Measurements from ENCODE around the gene NEU4. TPM values are rescaled to one million over a fixed set of nuclear protein-coding genes. Genes with fewer than 3 reads are reported as not detected.

Gene NEU4
- total RNA-seq, 4 donors from 2014 or later = 0.78 to 5.7 (median 1.1) TPM; not detected in 1

DNA sequence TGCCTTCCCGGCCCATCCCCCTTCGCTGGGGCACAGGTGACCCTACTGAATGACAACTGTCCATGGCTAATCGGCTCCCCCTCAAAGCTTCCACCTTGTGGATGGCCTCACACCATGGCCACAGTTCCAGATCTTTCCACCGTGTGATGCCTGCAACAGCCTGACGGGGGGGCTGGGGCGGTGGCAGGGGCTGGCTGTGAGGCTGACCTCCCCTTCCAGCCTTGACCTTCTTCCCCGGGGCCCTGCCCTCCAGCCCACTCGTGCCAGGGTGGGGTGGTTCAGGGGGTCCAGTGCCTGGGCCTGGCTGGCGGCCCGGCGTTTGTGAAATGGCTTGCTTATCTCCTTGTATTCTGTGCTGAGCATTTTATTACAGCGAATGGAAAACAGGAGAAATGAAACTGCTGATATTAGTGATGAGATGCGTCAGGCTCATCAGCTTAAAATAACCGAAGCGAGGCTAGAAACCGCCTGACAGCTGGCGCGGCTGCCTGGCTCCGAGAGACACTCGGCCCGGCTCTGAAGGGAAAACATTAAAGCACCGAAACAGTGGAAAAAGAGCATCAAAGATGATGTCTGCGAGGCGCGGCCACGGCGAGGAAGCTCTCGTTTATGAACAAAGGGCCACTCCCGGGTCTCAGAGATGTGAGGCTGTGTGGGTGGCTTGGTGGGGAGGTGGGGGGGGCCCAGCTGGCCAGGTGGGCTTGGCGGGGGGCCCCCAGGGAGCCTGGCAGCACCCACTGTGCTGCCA is 50.6 kb downstream of the NEU4 start:
- no peaks in the 10 kb centered on the region for H3K36me3 ChIP-seq
- WGBS, 2 donors = 49 to 61% methylated on average over 29 of the region's 30 CpGs
- no peaks in the 10 kb centered on the region for H3K9me3 ChIP-seq
- peak overlapping the region in 1 of 3 donors; percentile 5 for H3K4me3 ChIP-seq (replicated peaks in 1 of 3)
- DNase-seq = no peak
- peaks cover 6% of the 10 kb centered on the region for H3K27me3 ChIP-seq
- intact Hi-C loops (cut with DNase I) = no loop called here
- H3K27ac ChIP-seq = peak overlapping the region; percentile 42 to 74 (median 73)
- TF ChIP-seq POLR2A (IDR thresholded peaks at IDR 0.05) = no peak
- TF ChIP-seq, protein P1, sequence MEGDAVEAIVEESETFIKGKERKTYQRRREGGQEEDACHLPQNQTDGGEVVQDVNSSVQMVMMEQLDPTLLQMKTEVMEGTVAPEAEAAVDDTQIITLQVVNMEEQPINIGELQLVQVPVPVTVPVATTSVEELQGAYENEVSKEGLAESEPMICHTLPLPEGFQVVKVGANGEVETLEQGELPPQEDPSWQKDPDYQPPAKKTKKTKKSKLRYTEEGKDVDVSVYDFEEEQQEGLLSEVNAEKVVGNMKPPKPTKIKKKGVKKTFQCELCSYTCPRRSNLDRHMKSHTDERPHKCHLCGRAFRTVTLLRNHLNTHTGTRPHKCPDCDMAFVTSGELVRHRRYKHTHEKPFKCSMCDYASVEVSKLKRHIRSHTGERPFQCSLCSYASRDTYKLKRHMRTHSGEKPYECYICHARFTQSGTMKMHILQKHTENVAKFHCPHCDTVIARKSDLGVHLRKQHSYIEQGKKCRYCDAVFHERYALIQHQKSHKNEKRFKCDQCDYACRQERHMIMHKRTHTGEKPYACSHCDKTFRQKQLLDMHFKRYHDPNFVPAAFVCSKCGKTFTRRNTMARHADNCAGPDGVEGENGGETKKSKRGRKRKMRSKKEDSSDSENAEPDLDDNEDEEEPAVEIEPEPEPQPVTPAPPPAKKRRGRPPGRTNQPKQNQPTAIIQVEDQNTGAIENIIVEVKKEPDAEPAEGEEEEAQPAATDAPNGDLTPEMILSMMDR (IDR thresholded peaks at IDR 0.05) = no peak
- H3K4me1 ChIP-seq = peaks cover 14 to 27% of the 10 kb centered on the region in 2 donors

DNA sequence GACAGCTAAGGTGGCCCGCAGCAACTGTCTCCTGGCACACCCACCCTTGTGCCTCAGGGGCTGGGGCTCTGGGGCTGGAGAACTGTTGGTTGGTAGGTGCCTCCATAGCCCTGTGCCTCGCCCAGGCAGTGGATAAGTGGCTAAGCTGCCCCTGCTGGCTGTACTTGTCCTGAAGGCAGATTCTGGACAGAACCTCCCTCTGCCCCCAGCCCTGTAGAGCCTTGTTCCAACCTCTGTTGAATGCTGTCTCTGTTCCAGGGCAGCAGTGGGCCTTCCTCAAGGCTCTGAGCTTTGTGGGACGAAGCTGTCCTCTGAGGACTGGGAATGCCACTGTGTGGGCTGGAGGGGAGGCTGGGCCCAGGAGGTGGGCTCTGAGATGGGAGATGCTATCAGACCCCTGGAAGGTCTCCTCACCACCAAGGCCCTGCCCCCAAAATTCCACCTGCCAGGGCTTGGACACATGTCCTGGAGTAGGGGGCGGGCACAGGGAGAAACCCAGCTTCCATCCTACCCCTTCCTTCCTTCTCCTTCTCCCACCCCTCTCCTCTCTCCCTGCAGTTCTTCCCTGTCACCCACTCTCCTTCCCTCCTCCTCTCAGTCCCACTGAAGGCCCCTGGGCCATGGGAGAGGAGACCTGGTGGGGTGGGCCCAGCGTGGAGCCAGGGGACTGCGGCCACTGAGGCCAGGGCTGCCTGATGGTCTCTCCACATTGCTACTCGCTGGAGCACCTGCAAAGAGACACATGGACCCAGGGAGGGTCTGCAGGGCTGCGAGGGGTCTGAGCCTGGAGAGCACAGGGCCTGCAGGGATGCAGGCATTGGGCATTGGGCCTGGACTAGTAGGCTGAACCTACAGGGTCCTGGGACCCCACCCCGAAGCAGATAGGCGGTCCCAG is 51.4 kb downstream of the NEU4 start:
- peak overlapping the region; percentile 15 to 74 (median 73) for H3K27ac ChIP-seq
- no peak for DNase-seq
- 88 to 94% methylated on average over 6 to 8 of the region's 10 CpGs for WGBS, 2 donors
- TF ChIP-seq, protein P1 (IDR thresholded peaks at IDR 0.05) = no peak
- no peak for TF ChIP-seq POLR2A (IDR thresholded peaks at IDR 0.05)
- H3K27me3 ChIP-seq = peaks cover 6% of the 10 kb centered on the region
- H3K36me3 ChIP-seq = no peaks in the 10 kb centered on the region
- no peaks in the 10 kb centered on the region for H3K9me3 ChIP-seq
- no peak overlapping the region for H3K4me3 ChIP-seq (replicated peaks in 1 of 3)
- intact Hi-C loops (cut with DNase I) = no loop called here
- H3K4me1 ChIP-seq = peaks cover 14 to 27% of the 10 kb centered on the region in 2 donors

DNA sequence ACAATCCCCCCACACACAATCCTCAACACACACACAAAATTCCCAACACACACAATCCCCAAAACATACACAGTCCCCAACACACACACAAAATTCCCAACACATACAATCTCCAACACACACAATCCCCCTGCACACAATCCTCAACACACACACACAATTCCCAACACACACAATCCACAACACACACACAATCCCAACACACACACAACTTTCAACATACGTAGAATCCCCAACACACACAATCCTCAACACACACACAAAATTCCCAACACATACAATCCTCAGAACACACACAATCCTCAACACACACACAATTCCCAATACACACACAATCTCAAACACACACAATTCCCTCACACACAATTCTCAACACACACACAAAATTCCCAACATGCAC is 52.3 kb downstream of the NEU4 start:
- intact Hi-C loops (cut with DNase I) = no loop called here
- H3K4me1 ChIP-seq = peaks cover 14 to 27% of the 10 kb centered on the region in 2 donors
- H3K36me3 ChIP-seq = no peaks in the 10 kb centered on the region

DNA sequence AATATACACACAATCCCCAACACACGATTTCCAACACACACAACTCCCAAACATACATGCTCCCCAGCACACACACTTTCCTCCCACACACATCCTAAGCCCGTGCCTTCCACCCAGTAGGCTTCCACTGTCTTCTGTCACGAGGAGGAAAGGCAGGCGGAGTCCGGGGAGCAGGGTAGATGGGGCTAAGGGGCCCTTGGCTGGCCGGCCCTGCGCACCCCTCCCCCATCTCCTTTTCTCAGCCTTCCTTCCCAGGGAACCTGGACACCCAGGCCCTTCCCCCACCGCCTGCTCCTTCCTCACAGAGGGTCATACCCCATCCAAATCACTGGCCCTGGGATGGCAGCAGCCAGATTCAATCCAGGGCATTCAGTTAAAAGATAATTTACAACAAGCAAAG is 53.1 kb downstream of the NEU4 start:
- TF ChIP-seq, protein P1 (IDR thresholded peaks at IDR 0.05) = no peak
- no peak for TF ChIP-seq POLR2A (IDR thresholded peaks at IDR 0.05)
- DNase-seq = no peak
- peaks cover 6% of the 10 kb centered on the region for H3K27me3 ChIP-seq
- peaks cover 14 to 27% of the 10 kb centered on the region in 2 donors for H3K4me1 ChIP-seq
- H3K27ac ChIP-seq = no peak overlapping the region
- intact Hi-C loops (cut with DNase I) = no loop called here
- no peaks in the 10 kb centered on the region for H3K36me3 ChIP-seq
- no peak overlapping the region for H3K4me3 ChIP-seq (replicated peaks in 1 of 3)
- WGBS, 2 donors = 75 to 76% methylated on average over 8 of the region's 8 CpGs
- no peaks in the 10 kb centered on the region for H3K9me3 ChIP-seq

More for the DNA sequence above, 52.3 kb downstream of the NEU4 start:
- H3K27me3 ChIP-seq = peaks cover 6% of the 10 kb centered on the region
- TF ChIP-seq, protein P1 (IDR thresholded peaks at IDR 0.05) = no peak
- TF ChIP-seq POLR2A (IDR thresholded peaks at IDR 0.05) = no peak
- no peaks in the 10 kb centered on the region for H3K9me3 ChIP-seq
- no peak overlapping the region for H3K27ac ChIP-seq
- H3K4me3 ChIP-seq (replicated peaks in 1 of 3) = no peak overlapping the region
- DNase-seq = no peak
- WGBS, 2 donors = 89 to 98% methylated on average over 1 of the region's 1 CpG

All from thyroid gland (tissue), 4 donors.